ENCODE results near the gene NT5DC4.

The NT5DC4 gene

DNA sequence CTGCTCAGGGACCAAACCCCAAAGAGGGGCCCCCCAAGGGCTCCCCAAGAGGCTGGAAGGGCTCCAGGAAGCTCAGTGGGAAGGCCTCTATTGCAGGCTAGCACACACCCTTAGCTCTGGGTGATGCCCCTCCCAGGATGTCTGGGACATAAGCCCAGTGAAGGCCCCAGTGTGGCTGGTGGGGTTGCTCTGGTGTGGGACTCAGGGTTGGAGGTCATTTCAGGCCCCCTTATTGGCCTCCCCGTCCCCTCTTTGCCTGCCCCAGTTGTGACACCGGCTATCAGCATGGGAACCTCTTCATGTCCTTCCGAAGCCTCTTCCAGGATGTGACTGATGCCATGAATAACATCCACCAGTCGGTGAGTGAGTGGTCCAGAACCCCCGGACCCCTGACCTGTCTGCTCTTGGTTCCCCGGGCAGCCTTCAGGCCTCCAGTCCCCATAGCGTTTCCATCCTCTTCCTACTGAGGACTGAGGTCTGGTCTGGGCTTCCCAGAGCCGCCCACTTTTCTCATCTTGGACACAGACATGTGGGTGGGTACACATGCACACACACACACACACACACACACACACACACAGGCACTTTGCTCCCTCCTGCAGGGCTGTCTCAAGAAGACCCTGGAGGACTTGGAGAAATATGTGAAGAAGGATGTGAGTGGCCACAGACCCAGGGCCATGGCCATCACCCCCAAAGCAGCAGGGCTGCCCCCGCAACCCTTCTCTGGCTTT, 2.2 kb downstream of the NT5DC4 start:
- no peak for DNase-seq (ENCODE audit: extremely low read depth in 1 of 2, low read depth in 1 of 2)

GRCh38 chr2:112723547-112723940, 2.7 kb downstream of the NT5DC4 start:
- no peak for DNase-seq (ENCODE audit: extremely low read depth in 1 of 2, low read depth in 1 of 2)

- no peak for DNase-seq (ENCODE audit: extremely low read depth in 1 of 2, low read depth in 1 of 2)
These were observed 3.2 kb downstream of the NT5DC4 start for GRCh38 chr2:112723995-112724394.

DNA sequence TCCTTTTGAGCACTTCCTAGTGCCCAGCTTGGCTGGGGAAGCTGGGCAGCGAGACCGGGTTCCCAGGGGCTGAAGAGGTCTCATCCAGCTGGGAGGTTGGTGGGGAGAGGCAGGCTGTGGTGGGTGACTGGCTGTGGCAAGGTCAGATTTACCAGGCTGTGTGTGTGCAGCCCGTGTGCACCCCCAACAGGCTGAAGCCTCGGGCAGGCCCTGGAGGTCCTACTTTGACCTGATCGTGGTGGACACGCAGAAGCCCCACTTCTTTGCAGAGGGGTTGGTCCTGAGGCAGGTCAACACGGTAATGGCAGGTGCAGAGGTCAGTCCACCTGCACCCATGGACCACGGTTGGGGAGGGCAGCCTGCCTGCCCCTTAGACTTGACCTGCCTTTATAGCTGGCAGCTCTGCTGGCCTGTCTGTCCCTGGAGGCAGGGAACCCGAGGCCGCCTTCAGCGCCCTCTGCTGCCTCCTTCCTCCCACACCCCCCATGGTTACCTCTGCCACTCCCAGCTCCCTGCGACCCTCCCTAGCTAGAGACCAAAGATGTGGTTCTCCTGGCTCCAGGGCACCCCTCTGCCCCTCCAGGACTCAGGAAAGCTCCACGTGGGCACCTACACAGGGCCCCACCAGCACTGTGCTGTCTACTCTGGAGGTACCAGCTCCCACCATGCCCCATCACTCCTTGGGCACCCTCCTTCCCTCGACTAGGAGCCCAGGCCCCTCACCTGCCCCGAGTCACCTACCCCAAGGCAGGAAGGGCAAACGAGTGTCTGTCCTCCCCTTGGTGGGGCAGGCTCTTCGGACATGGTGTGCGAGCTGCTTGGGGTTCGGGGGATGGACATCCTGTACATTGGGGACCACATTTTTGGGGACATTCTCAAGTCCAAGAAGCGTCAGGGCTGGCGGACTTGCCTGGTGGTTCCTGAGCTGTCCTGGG, 4.0 kb downstream of the NT5DC4 start:
- no peak for DNase-seq (ENCODE audit: extremely low read depth in 1 of 2, low read depth in 1 of 2)

DNA sequence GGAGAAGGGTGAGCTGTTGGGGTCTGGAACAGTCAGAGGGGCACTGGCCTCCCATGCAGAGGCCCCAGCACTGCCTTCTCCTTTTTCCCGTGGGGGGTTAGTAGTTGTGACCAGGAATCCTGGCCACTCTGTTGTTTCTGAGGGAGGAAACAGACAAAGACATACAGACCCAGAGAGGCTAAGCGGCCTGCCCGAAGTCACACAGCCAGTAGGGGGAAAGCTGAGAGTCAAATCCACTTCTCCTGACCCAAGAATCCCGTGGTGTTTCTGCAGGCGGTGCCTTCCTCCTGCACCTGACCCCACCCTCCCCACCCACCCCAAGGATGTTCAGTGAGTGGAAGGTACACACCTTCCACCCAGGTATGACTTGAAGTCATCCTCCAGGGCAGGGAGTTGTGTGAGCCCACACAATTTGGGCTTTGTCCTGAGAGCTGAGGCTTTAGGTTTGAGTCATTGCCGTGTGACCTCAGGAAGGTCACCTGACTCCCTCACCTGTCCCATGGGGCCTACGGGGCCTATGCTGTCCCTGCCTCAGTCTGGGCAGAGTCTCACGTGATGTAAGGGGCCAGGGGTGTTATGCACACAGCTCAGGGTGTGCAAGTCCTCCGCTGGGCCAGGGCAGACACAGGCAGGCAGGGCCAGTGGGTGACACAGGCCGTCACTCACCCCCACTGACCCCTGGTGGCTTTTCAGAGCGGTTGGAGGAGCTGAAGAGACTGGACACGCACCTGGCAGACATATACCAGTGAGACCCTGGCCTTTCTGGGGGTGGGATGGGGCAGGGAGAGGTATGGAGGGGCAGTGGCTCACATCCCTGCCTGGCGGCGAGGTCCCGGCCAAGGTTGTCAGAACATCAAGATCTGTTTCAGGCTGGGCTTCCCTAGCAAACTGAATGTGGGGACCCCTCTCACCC, 5.0 kb downstream of the NT5DC4 start:
- no peak for DNase-seq (ENCODE audit: extremely low read depth in 1 of 2, low read depth in 1 of 2)

DNA sequence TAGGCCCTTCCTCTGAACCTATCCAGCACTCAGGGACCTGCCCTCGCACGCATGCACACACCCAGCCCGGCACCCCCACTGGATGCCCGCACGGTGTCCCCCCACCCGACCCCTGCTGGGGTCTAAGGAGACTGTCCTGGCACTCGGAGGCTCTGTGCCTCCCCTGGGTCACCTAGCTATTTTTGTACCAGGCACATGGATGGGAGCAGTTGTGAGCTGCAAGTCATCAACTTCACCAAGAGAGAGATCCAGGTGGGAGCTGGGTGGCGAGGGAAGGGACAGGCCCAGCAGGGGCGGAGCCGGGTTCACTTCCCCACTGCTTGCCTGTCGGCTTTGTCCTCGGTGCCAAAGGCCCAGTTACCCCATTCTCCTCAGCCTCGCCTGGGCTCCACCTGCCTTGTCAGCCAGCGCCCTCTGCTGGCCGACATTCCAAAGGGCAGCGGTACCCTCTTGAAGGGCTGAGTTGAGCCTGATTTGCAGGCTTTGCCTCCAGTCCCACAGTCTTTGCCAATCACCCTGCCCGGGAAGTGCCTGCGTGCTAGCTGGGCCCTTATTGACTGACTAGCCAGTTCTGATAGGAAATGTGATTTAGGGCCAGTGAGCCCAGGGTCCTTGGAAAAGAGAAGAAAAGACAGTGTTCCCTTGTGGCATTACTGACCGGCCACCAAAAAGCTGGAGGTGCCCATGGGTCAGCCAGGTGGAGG, 5.8 kb downstream of the NT5DC4 start:
- peak; percentile 67 to 73 for DNase-seq (ENCODE audit: extremely low read depth in 1 of 2, low read depth in 1 of 2)

DNA sequence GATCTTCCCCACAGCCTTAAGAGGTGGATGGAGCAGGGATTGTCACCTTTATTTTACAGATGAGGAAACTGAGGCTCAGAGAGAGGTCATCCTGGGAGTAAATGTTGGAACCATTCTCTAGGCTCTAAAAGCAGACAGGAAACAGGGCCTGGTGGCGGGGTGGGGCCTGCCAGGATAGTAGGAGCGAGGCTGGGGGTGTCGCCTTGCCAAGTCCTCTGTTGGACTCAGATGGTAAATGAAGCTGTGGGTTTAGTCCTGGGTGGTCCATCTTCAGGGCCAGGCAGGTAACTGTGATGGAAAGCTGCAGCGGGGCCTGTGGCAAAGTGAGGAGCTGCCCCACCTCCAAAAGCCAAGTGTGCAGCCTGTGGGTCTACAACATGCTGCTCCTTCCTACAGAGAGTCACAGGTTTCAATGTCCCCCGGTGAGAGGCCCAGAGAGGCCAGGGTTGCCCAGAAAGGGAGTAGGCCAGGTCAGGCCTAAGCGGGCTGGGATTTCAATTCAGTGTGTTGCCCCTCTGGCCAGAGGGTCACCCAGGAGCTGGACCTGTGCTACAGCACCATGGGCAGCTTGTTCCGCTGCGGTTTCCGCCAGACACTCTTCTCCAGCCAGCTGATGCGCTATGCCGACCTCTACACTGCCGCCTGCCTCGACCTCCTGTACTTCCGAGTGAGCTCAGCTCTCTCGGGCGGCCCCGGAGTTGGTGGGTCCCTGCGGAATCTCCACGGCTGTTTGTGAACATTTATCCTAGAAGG, 6.6 kb downstream of the NT5DC4 start:
- no peak for DNase-seq (ENCODE audit: extremely low read depth in 1 of 2, low read depth in 1 of 2)

DNA sequence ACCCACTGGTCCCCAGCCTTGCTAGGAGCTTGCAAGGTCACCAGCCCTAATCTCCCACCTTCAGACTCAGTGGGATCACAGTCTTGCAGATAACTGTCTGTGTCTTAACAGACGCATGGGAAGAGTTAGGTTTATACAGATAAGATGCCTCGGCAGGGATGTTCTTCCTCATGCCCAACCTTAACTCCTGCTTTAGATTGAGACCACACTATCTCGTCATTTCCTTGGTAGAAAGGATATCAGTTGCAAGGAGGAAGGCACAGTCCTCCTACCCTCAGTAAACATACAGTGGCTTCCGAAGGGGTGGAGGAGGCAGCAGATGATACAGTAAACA, 7.2 kb downstream of the NT5DC4 start:
- DNase-seq (ENCODE audit: extremely low read depth in 1 of 2, low read depth in 1 of 2) = no peak

- no peak for DNase-seq (ENCODE audit: extremely low read depth in 1 of 2, low read depth in 1 of 2)
These were observed 7.8 kb downstream of the NT5DC4 start for GRCh38 chr2:112728378-112729175.

DNA sequence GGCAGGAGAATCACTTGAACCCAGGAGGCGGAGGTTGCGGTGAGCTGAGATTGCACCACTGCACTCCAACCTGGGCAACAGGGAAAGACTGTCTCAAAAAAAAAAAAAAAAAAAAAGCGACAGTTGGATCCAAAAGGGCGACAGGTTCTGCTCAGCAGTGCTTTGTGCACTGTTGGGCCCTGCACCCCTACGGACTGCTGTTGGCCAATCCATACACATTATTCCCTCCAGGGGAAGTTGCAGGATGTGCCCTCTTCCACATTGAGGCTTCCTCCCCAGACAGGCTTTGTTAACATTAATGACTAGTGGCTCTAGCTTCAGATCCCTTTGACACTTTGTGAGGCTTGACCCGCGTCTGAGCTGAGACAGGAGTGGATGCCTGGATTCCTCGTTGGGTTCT, 9.4 kb downstream of the NT5DC4 start:
- no peak for DNase-seq (ENCODE audit: extremely low read depth in 1 of 2, low read depth in 1 of 2)

DNA sequence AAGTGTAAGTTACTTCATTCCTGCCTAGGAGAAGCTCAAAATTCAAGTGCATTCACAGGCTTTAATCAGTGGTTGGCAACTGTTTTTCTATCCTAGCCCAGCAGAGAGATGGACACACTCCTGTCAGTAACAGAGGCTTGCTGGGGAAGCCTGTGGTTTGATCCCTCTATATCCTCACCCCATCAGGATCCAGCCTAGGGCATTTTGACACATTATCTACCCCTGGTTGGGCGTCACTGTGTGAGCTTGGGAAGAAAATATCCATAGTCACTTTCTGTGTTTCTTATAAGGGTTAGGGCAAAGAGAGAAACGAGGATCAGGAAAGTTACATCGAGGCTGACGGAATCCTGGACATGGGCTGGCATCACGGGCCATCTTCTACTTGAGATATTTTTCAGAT, 10.0 kb downstream of the NT5DC4 start:
- no peak for DNase-seq (ENCODE audit: extremely low read depth in 1 of 2, low read depth in 1 of 2)

DNA sequence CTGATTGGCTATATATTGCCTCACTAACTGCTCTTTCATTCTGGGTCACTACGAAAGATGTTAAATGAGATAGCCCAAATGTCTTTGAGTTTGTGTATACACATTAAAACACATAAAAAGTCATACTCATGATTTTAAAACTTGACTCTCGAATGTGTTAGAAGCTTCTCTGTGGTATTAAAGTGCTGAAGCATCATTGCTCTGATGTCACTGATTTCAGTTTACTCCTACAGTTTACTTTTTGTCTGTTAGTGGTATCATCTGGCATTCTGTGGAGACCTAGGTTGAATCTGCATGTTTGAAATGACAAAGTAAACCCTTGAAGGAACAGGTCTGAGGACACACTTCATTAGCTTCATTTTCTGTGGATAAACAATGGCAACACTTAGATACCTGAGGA, 10.7 kb downstream of the NT5DC4 start:
- DNase-seq (ENCODE audit: extremely low read depth in 1 of 2, low read depth in 1 of 2) = no peak

DNA sequence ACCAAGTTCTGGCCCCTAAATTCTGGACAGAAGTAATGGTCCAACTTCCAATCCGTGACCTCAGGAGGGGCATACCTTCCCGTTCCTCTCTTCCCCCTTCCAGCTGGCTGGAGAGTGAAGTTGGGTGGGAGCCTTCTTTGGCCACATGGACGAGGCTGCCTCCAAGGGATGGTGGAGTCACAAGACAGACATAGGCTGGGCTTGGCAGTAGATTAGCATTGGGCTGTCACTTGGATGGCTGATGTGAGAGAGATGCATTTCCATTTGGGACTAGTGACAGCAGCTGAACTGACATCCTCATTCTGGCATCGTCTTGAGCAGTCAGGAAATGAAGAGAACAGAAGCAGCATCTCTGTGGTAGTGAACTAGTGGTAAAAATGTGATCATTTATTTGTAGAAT, 12.6 kb downstream of the NT5DC4 start:
- DNase-seq (ENCODE audit: extremely low read depth in 1 of 2, low read depth in 1 of 2) = no peak

DNA sequence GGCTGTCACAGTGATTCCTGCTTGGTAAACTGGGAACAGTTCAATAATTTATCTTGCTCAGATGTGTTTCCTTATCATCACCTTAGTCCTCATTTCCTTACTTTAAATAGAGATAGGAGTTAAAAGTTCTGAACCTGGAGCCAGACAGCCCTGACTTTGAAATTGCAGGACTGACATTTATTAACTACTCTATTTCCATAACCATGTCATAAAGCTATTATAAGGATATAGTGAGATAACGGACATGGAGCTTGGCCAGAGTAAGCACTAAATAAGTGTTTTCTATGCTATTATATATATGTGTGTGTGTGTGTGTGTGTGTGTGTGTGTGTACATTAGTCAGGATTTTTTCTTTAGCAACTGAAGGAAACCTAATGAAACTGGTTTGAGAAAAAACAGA, 13.1 kb downstream of the NT5DC4 start:
- no peak for DNase-seq (ENCODE audit: extremely low read depth in 1 of 2, low read depth in 1 of 2)

- no peak for DNase-seq (ENCODE audit: extremely low read depth in 1 of 2, low read depth in 1 of 2)
These were observed 16.9 kb downstream of the NT5DC4 start for GRCh38 chr2:112737542-112738232.

- DNase-seq (ENCODE audit: extremely low read depth in 1 of 2, low read depth in 1 of 2) = no peak
These were observed 19.7 kb downstream of the NT5DC4 start for GRCh38 chr2:112740527-112740926.

DNA sequence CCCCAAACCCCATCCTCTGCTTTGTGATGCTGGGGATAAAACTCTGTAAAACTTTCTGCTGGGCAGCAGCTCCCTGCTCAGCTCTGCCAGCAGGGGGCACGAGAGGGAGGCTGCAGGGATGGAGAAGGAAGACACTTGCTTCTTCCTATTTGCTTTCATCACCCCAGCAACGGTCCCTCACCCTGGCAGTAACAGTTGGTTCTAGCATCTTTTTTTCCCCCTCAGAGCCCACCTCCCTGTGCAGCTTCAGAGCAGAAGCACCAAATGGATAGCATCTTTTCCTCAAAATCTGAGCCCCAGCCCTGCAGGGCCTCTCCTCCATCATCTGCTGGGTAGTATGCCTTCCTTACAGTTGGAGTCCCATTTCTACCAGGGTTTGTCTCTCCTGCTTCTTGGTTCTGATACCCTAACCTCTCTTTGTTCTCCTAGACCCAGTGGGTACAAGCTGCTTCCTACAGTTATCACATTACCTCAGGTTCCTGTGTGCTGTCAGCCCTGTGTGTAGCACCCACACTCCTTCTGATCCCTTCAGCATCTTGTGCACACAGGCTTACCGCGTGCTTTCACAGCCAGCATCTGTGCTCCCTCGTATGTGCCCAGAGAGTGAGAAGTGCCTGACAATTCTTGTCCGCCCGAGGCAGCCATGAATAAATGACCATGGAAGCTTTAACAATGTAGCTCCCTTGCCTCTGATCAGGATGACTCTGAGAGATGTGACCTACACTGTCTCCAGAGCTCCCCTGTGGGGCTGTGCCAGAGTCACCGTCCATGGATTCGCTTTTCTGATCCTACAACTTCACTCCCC, 29.1 kb downstream of the NT5DC4 start:
- peak; percentile 43 to 66 for DNase-seq (ENCODE audit: extremely low read depth in 1 of 2, low read depth in 1 of 2)

GRCh38 chr2:112750560-112750843, 29.7 kb downstream of the NT5DC4 start:
- no peak for DNase-seq (ENCODE audit: extremely low read depth in 1 of 2, low read depth in 1 of 2)
